ENCODE data around the gene HSD11B2. TPM values are rescaled to one million over a fixed set of nuclear protein-coding genes. Genes with fewer than 3 reads are reported as not detected.
"Not testable (repeated sequence)": the region's sequence is repeated elsewhere in the genome, so short reads cannot be mapped to it uniquely, and the experiment has no call there.

HSD11B2 gene
- total and polyA plus RNA-seq, 2 of the 4 experiments (the other 2 are of a cell fraction) = 0.26 TPM; not detected in 1

GRCh38 chr16:67413978-67414911 lies 16.7 kb upstream of the HSD11B2 start (continued):
- no peak for TF ChIP-seq SMC3 (IDR thresholded peaks at IDR 0.05; ENCODE audit: low read depth, low read length)
- no peak for TF ChIP-seq CEBPB (IDR thresholded peaks at IDR 0.05; ENCODE audit: low read depth, low read length)

DNA sequence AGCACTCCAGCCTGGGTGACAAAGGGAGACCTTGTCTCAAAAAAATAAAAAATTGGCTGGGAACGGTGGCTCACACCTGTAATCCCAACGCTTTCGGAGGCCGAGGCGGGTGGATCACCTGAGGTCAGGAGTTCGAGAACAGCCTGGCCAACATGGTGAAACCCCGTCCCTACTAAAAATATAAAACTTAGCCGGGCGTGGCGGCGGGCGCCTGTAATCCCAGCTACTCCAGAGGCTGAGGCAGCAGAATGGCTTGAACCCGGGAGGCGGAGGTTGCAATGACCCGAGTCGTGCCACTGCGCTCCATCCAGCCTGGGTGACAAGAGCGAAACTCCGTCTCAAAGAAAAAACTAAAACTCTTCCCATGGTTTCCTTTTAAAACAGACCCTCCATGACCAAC lies 15.5 kb upstream of the HSD11B2 start:
- H3K56ac ChIP-seq (ENCODE audit: extremely low read depth, insufficient read depth, low read length); dilution Hi-C loops (cut with HindIII; ENCODE audit: low sequenced_read_pairs, unreplicated experiment); H3K36me3 ChIP-seq (ENCODE audit: control insufficient read depth, insufficient read depth, low read length); H3K18ac ChIP-seq (ENCODE audit: low read depth, low read length); H3K9me3 ChIP-seq (ENCODE audit: control insufficient read depth, insufficient read depth, low read length); H3K27ac ChIP-seq (ENCODE audit: insufficient read depth, low read length); H2BK5ac ChIP-seq (ENCODE audit: low read depth, low read length, poor library complexity, severe bottlenecking); H2AK9ac ChIP-seq (replicated peaks; ENCODE audit: low read depth, low read length, poor library complexity); CTCF ChIA-PET; H2BK120ac ChIP-seq (ENCODE audit: low read depth, low read length); H3K4me1 ChIP-seq (ENCODE audit: control insufficient read depth, insufficient read depth, low read length); H3K9me1 ChIP-seq (ENCODE audit: insufficient read depth, low read length); BruUV-seq (replicated peaks); ATAC-seq (ENCODE audit: low read depth); H4K20me1 ChIP-seq (ENCODE audit: insufficient read depth, low read length); DNase-seq; H2AFZ ChIP-seq (replicated peaks; ENCODE audit: low read length, poor library complexity); POLR2A ChIA-PET (ENCODE audit: unreplicated experiment); H2BK15ac ChIP-seq (ENCODE audit: low read depth, low read length); H3K27me3 ChIP-seq (ENCODE audit: control insufficient read depth, insufficient read depth, low read length); intact Hi-C loops (cut with micrococcal nuclease); in situ Hi-C loops (cut with MboI; ENCODE audit: low sequenced_read_pairs); H4K5ac ChIP-seq (ENCODE audit: low read depth, low read length): not testable (repeated sequence)
- Histone ChIP-seq H3K9ac (ENCODE audit: low read depth, low read length) (peak overlapping the region; percentile 86), H2AK5ac (ENCODE audit: low read depth, low read length) (0 out of 2 replicates have a peak overlapping the region, but pooled peaks have one; percentile 13), H3K4me2 (ENCODE audit: low read depth, low read length) (peak overlapping the region; percentile 83), H2BK20ac (ENCODE audit: low read depth, low read length) (0 out of 2 replicates have a peak overlapping the region, but pooled peaks have one; percentile 14), H3K4me3 (ENCODE audit: insufficient read depth, low read depth, low read length) (peak overlapping the region; percentile 78), H3K23ac (ENCODE audit: low read depth, low read length) (peak overlapping the region; percentile 79), H4K91ac (ENCODE audit: insufficient read depth, low read depth, low read length) (peak overlapping the region; percentile 78; the same call in 1 of the 2 replicates), H4K8ac (ENCODE audit: low read depth in 2 of 2, low read length in 2 of 2) (peak overlapping the region; percentile 95; a peak in 2 of 4 replicates), H3K14ac (replicated peaks; ENCODE audit: low read depth, low read length) (peak overlapping the region; percentile 87), H3K4ac (ENCODE audit: low read depth, low read length) (peak overlapping the region; percentile 73; the same call in 1 of the 2 replicates), H3K79me1 (ENCODE audit: low read depth in 1 of 2, low read length in 2 of 2) (peaks cover 2 to 15% of the 10 kb centered on the region in 2 experiments; a peak in 3 of 4 replicates)
- 90% methylated on average over 9 of the region's 19 CpGs; no CpG with 5 or more reads in 1 of the 2 experiments for WGBS, 2 experiments (ENCODE audit: extremely low coverage in 2 of 2, insufficient read length in 1 of 2)

Data from IMR-90 (cell line).